Rectal smooth muscle tissue (tissue), 1 donor: ENCODE data around the gene CSAD.

ENCODE experiments used
- H3K27ac ChIP-seq: one replicate; pipeline ENCODE4 v1.7.0; 2013; ENCODE audit warnings: low read depth, low read length, inconsistent platforms
- H3K27me3 ChIP-seq: one replicate; pipeline ENCODE4 v1.7.0; 2013; ENCODE audit warnings: low read length; ENCODE audit not compliant: control insufficient read depth, insufficient read depth
- H3K36me3 ChIP-seq: one replicate; pipeline ENCODE4 v1.7.0; 2013; ENCODE audit warnings: low read length; ENCODE audit not compliant: control insufficient read depth, insufficient read depth
- H3K4me1 ChIP-seq: one replicate; pipeline ENCODE4 v1.7.0; 2013; ENCODE audit warnings: low read length; ENCODE audit not compliant: control insufficient read depth, insufficient read depth
- H3K4me3 ChIP-seq: one replicate; pipeline ENCODE4 v1.7.0; 2013; ENCODE audit warnings: low read length
- H3K9ac ChIP-seq: one replicate; pipeline ENCODE4 v1.7.0; 2013; ENCODE audit warnings: low read length

Gene CSAD

DNA sequence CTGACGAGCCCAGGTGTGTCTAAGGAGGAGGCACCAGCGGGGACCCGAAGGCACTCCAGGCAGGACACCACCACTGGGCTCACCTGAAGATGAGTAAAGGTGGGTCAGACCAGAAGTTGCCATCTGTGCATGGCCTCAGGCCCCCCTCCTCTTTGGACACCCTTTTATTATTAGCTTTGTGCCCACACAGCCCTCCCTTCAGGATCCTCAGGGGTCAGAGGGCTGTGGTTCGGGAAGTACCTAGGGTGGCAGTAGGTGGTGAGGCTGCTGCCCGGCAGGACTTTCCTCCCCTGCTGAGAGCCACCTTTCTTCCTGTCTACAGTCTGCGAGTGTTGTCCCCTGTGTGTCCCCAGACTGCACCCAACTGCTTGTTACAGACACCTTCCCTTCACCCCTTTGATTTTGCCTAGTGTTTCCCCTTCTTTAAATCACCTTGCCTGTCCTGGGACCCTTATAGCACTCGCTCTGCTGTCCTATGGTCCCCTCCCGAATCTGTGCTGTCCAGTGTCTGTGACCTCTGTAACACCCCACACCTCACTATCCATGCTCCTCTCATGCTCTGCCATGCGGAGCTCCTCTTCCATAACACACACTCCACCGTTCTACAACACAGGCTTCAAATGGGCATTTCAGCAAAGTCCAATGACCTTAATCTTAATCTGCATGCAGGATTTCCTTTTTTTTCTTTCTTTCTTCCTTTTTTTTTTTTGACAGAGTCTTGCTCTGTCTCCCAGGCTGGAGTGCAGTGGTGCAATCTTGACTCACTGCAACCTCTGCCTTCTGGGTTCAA is 51.8 kb downstream of the CSAD start:
- no peaks in the 10 kb centered on the region for H3K36me3 ChIP-seq
- no peaks in the 10 kb centered on the region for H3K4me1 ChIP-seq
- H3K4me3 ChIP-seq, result no peak overlapping the region
- no peak overlapping the region for H3K27ac ChIP-seq
- no peaks in the 10 kb centered on the region for H3K27me3 ChIP-seq
- no peak overlapping the region for H3K9ac ChIP-seq

DNA sequence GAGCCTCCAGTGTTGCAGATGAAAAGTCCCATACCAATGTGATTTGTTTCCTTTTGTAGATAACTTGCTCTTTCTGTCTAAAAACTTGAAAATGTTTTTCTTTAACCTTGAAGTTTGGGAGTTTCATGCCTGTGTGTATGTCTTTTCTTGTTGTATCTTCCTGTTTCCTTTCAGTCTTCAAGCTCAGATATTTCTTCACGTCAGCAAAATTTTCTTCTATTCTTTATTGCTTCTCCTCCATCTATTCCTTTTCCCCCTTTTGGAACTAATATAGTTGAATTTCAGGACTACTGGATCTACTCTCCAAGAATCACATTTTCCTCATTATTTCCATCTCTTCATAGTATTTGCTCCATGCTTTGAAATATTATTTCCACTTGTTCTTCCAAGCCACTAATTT is 53.6 kb downstream of the CSAD start:
- H3K36me3 ChIP-seq, result no peaks in the 10 kb centered on the region
- no peak overlapping the region for H3K9ac ChIP-seq
- H3K4me3 ChIP-seq, result no peak overlapping the region
- no peaks in the 10 kb centered on the region for H3K27me3 ChIP-seq
- no peaks in the 10 kb centered on the region for H3K4me1 ChIP-seq
- H3K27ac ChIP-seq, result no peak overlapping the region

DNA sequence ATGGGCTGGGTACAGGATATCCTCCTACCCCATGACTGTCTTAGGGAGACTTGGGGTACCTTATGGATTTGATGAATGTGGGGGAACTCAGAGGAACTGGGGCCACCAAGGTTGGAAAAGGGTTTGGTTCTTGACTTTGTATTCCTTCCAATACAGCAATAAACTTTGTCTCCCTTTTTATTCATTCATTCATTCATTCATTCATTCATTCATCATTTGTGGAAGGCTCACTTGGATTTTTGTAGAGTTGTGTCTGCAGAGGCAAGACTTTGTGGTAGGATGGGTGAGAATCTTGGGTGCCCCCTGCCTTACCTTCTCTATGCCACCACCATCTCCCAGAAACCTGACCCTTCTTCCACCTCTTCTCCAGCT is 56.4 kb downstream of the CSAD start:
- Histone ChIP-seq H3K27me3 (no peaks in the 10 kb centered on the region), H3K4me1 (no peaks in the 10 kb centered on the region), H3K4me3 (no peak overlapping the region), H3K36me3 (no peaks in the 10 kb centered on the region), H3K9ac (no peak overlapping the region), H3K27ac (no peak overlapping the region)

GRCh38 chr12:53123578-53124351 is 57.0 kb downstream of the CSAD start:
- H3K27ac ChIP-seq, result no peak overlapping the region
- no peaks in the 10 kb centered on the region for H3K36me3 ChIP-seq
- no peak overlapping the region for H3K4me3 ChIP-seq
- H3K9ac ChIP-seq, result no peak overlapping the region
- H3K4me1 ChIP-seq, result no peaks in the 10 kb centered on the region
- H3K27me3 ChIP-seq, result no peaks in the 10 kb centered on the region

DNA sequence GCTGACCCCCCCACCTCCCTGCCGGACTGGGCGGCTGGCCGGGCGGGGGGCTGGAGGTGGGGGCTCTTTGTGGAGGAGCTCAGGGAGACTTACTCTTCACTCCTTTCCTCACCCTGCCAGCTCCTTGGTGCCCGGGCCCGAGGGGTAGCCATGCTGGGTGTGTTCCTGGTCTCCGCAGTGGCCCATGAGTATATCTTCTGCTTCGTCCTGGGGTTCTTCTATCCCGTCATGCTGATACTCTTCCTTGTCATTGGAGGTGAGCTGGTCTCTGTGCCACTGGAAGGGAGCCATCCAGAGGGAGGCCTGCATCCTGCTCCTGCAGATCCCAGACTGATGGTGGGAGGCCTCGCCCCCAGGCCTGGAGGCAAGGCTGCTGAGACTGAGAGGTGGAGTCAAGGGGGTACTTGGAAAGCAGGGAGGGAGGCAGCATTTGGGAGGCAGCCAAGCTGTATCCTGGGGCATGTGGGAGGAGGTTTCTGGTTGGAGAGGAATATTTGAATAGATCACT is 57.7 kb downstream of the CSAD start:
- no peaks in the 10 kb centered on the region for H3K36me3 ChIP-seq
- H3K4me1 ChIP-seq, result no peaks in the 10 kb centered on the region
- no peaks in the 10 kb centered on the region for H3K27me3 ChIP-seq
- no peak overlapping the region for H3K9ac ChIP-seq
- H3K4me3 ChIP-seq, result no peak overlapping the region
- H3K27ac ChIP-seq, result no peak overlapping the region

DNA sequence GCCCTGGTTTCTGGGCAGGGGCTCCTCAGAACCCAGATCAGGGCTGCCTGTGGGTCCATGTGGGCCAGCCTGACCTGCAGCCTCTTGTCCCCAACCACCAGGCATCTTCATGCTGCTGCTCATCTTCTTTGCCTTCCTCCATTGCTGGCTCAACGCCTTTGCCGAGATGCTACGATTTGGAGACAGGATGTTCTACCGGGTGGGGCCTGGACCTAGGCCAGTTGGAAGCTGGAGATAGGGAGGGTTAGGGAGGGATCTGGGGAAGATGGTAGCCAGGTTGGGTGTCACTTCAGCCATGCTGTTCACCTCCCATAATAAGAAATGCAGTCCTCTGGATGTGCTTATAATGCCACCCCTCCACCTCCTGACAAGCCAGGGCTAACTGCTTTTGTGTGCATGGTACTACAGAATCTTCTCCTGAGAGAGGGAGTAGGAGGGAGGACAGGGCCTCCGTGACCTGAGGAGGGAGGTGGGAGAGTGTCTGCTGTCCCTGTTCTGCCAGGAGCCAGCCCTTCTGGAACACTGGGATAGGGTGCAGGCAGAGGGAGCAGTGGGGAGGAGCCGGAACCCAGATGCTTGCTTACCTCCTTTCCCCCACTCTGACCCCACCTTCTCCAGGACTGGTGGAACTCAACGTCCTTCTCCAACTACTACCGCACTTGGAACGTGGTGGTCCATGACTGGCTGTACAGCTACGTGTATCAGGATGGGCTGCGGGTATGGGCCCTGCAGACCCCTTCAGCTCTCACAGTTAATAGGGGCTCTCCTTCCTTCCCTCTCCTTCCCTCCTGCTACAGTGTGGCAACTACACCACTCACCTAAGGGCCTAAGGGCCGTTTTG is 59.8 kb downstream of the CSAD start:
- no peaks in the 10 kb centered on the region for H3K36me3 ChIP-seq
- H3K4me3 ChIP-seq, result no peak overlapping the region
- no peak overlapping the region for H3K9ac ChIP-seq
- no peaks in the 10 kb centered on the region for H3K27me3 ChIP-seq
- no peaks in the 10 kb centered on the region for H3K4me1 ChIP-seq
- no peak overlapping the region for H3K27ac ChIP-seq

DNA sequence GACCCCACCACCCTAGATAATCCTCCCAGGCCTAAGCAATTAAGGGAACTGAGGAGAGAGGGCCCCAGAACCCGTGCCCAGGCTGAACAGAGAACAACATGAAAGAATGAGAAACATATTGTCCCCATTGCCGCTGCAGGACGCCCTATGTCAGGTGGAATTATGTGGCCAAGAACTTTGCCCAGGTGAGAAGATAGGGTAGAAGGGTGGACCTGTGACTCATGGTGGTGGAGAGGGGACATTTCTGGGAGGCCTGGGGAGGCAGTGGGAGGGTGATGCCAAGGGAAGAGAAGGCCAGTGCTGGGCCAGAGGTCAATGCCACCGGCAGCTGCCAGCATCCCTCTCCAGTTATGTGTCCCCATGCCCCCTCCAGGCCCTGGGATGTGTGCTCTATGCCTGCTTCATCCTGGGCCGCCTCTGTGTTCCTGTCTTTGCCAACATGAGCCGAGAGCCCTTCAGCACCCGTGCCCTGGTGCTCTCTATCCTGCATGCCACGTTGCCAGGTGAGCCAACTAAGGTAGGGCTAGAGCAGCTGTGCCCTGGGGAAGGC is 61.9 kb downstream of the CSAD start:
- Histone ChIP-seq H3K27me3 (no peaks in the 10 kb centered on the region), H3K9ac (no peak overlapping the region), H3K4me3 (no peak overlapping the region), H3K27ac (no peak overlapping the region), H3K4me1 (no peaks in the 10 kb centered on the region), H3K36me3 (no peaks in the 10 kb centered on the region)

DNA sequence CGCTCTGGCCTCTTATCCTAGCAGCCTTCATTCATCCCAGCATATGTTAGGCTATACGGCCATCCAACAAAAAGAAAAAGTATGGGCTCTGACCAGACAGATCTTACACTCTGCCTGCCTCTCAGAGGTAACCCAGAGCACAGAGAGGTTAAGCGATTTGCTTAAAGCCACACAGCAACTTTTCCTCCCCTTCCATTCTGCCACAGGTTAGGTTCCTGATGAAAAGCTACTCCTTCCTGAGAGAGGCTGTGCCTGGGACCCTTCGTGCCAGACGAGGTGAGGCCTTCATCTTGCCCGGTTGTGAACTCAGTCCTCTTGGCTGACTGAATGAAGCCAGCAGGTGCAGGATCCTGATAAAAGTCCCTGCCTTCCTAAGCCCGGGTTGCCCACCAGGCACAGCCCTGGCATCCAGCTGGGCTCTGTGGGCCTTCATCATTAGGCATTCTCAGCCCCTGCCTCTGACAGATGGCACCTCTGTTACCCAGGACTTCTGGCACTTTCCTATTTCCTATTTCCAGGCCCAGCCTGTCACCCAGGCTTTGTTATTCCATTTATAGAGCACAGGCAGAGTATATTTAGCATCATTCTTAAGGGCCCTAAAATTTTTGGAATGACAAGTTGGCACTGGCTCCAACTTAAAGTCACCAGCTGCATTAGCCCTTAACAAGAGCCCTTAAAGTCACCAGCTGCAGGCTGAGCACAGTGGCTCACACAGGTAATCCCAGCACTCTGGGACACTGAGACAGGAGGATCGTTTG is 64.7 kb downstream of the CSAD start:
- no peak overlapping the region for H3K4me3 ChIP-seq
- no peak overlapping the region for H3K27ac ChIP-seq
- no peaks in the 10 kb centered on the region for H3K36me3 ChIP-seq
- H3K4me1 ChIP-seq, result no peaks in the 10 kb centered on the region
- no peaks in the 10 kb centered on the region for H3K27me3 ChIP-seq
- no peak overlapping the region for H3K9ac ChIP-seq

GRCh38 chr12:53115112-53115890 is 65.4 kb downstream of the CSAD start:
- H3K4me3 ChIP-seq, result no peak overlapping the region
- H3K27ac ChIP-seq, result no peak overlapping the region
- no peaks in the 10 kb centered on the region for H3K27me3 ChIP-seq
- no peak overlapping the region for H3K9ac ChIP-seq
- no peaks in the 10 kb centered on the region for H3K36me3 ChIP-seq
- no peaks in the 10 kb centered on the region for H3K4me1 ChIP-seq

DNA sequence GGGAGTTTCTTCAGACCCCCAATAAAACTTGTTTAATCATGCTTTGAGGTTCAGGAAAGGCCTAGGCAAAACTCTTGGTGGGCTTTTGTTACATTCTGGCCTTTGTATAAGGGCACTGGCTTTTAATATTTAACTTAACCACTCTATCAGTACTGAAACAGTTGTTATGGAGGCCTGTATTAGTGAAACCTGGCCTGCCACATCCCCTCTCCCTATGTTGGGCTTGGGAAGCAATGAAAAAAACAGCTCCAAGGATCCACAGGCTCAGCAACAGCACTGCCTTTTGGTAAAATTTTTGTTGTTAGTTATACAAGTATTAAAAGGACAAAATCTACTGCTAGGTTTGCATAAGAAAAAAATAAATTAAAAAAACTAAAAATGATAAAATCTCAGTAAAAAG is 66.8 kb downstream of the CSAD start:
- H3K36me3 ChIP-seq, result no peaks in the 10 kb centered on the region
- H3K27me3 ChIP-seq, result no peaks in the 10 kb centered on the region
- H3K4me1 ChIP-seq, result no peaks in the 10 kb centered on the region
- H3K4me3 ChIP-seq, result no peak overlapping the region
- H3K9ac ChIP-seq, result no peak overlapping the region
- no peak overlapping the region for H3K27ac ChIP-seq

DNA sequence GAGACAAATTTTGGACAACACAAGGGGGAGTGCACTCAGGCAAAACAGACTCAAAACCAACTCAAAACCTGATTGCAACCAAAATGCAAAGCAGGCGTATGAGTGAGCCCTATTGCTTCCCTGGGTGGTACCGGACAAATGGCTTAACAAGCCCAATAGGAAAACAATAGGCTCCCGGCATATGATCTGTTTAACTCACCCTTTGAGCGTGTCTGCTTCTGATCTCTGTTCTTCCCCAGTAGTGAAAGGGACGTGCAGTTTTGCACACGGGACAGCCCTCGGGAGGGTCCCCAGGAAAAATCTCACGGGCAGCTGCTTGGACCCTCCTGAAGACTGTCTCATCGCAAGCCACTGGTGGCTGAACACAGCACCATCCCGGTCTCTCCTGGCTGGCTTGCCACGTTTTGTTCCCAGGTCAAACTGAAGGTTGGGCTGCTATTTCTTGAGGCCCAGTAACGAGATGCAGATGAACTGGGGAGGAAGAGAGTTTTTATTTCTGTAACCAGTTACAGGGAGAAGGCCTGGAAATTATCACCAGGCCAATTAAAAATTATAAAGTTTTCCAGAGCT is 67.5 kb downstream of the CSAD start:
- no peaks in the 10 kb centered on the region for H3K36me3 ChIP-seq
- no peak overlapping the region for H3K9ac ChIP-seq
- no peak overlapping the region for H3K27ac ChIP-seq
- H3K4me3 ChIP-seq, result no peak overlapping the region
- no peaks in the 10 kb centered on the region for H3K27me3 ChIP-seq
- H3K4me1 ChIP-seq, result no peaks in the 10 kb centered on the region
